Ishikawa (cell line): ENCODE results near the gene C18orf63.

Source experiments
- CEBPB ChIP-seq: IDR thresholded peaks from 2 replicates; pipeline ENCODE4 v1.6.1; 2012
- EP300 ChIP-seq: IDR thresholded peaks from 2 replicates; pipeline ENCODE4 v1.6.1; 2012; ENCODE audit warnings: borderline replicate concordance
- FOXM1 ChIP-seq: IDR thresholded peaks from 2 replicates; pipeline ENCODE4 v1.6.1; 2012; ENCODE audit warnings: low read depth, borderline replicate concordance
- RAD21 ChIP-seq: IDR thresholded peaks from 2 replicates; pipeline ENCODE4 v1.6.1; 2012; ENCODE audit warnings: low read depth
- TAF1 ChIP-seq: IDR thresholded peaks from 2 replicates; pipeline ENCODE4 v1.6.1; 2012; ENCODE audit warnings: low read depth, mild to moderate bottlenecking
- TCF12 ChIP-seq: IDR thresholded peaks from 2 replicates; pipeline ENCODE4 v1.6.1; 2012; ENCODE audit warnings: low read depth
- TEAD4 ChIP-seq: IDR thresholded peaks from 2 replicates; pipeline ENCODE4 v1.6.1; 2012
- ZBTB7A ChIP-seq: IDR thresholded peaks from 2 replicates; pipeline ENCODE4 v1.6.1; 2012; ENCODE audit warnings: low read depth
- TF ChIP-seq, protein P1 (sequence below): IDR thresholded peaks from 2 replicates; pipeline ENCODE4 v1.6.1; 2012; ENCODE audit warnings: low read depth, mild to moderate bottlenecking

DNA sequence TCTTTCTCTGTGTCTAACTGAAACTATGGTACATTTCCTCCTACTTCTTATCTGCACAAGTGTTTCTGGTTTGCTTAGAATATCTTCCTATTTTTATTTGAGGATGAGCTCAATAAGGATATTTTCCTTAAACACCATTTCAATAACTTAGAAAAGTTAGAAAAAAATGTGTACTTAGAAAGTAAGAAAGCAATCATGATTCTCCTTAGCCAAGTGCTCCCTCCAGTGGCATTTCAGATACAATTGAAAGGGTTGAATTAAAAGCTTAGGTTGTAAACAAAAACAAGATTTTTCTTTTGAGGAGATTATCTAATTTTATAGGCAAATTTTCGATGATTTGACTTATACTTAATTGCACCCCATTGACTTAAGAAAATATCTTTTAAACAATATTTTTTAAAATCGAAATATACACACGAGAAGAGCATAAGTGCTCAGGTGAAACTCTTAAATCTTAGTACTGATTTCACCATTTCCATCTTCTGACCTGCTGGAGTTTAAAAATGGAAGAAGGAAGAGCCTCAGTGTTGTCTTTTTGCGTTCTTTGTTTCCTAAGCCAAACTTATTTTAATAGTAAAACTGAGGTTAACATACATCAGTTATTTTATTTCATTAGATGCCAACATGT, 26.9 kb downstream of the C18orf63 start:
- TF ChIP-seq EP300: no peak
- TF ChIP-seq, protein P1, sequence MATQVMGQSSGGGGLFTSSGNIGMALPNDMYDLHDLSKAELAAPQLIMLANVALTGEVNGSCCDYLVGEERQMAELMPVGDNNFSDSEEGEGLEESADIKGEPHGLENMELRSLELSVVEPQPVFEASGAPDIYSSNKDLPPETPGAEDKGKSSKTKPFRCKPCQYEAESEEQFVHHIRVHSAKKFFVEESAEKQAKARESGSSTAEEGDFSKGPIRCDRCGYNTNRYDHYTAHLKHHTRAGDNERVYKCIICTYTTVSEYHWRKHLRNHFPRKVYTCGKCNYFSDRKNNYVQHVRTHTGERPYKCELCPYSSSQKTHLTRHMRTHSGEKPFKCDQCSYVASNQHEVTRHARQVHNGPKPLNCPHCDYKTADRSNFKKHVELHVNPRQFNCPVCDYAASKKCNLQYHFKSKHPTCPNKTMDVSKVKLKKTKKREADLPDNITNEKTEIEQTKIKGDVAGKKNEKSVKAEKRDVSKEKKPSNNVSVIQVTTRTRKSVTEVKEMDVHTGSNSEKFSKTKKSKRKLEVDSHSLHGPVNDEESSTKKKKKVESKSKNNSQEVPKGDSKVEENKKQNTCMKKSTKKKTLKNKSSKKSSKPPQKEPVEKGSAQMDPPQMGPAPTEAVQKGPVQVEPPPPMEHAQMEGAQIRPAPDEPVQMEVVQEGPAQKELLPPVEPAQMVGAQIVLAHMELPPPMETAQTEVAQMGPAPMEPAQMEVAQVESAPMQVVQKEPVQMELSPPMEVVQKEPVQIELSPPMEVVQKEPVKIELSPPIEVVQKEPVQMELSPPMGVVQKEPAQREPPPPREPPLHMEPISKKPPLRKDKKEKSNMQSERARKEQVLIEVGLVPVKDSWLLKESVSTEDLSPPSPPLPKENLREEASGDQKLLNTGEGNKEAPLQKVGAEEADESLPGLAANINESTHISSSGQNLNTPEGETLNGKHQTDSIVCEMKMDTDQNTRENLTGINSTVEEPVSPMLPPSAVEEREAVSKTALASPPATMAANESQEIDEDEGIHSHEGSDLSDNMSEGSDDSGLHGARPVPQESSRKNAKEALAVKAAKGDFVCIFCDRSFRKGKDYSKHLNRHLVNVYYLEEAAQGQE: no peak
- TF ChIP-seq ZBTB7A: no peak
- no peak for TF ChIP-seq TEAD4
- no peak for TF ChIP-seq FOXM1
- no peak for TF ChIP-seq TAF1
- no peak for TF ChIP-seq CEBPB
- TF ChIP-seq TCF12: no peak
- TF ChIP-seq RAD21: peak; percentile 90
